GM21825 (cell line): ENCODE results near the gene BICRAL.
"Not testable (repeated sequence)": the region's sequence is repeated elsewhere in the genome, so short reads cannot be mapped to it uniquely, and the experiment has no call there.

Source experiments
- ATAC-seq: cut with Tn5 transposase; IDR thresholded peaks from one replicate; pipeline ENCODE4 v1.9.1; 2021; ENCODE audit warnings: mild to moderate bottlenecking, moderate library complexity; ENCODE audit not compliant: unreplicated experiment

BICRAL gene

DNA sequence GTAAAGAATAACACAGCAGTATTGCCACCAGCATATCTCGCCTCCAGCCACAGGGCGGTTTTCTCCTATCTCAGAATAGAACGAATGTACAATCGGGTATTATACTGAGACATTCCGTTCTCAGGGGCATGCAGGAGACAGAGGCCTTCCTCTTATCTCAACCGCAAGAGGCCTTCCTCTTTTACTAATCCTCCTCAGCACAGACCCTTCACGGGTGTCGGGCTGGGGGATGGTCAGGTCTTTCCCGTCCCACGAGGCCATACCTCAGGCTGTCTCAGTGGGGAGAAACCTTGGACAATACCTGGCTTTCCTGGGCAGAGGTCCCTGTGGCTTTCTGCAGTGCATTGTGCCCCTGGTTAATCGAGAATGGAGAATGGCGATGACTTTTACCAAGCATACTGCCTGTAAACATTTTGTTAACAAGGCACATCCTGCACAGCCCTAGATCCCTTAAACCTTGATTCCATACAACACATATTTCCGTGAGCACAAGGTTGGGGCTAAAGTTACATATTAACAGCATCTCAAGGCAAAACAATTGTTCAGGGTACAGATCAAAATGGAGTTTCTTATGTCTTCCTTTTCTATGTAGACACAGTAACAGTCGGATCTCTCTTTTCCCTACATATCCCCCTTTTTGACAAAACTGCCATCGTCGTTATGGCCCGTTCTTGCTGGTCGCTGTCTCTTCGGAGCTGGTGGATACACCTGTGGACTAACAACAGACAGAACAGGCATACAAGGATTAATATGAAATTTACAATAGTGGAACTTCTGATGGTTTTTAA lies 112.4 kb downstream of the BICRAL start:
- not testable (repeated sequence) for ATAC-seq

DNA sequence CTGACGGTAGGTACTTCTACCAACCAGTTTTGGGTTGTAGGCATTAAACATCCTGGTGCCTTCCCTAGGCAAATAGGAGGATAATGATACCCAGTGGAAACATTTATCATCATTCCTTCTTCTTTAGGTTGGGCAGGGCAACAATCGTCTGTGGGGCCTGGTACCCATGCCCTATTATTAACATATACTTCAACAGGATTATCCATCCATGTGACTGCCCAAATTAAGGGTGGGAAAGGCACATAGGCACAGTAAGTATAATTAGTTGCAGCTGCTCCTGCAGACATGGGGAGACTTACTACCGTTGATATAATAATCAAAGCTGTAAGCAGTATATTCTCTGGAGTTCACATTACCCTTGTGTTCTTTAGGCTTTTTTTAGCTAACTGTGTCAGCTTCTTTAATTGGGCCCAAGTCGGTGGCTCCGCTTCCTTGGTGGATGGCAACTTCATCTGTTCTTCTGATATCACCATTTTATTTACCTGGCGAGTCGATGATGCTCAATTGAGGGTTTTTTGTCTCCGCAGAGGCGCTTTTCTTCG lies 114.4 kb downstream of the BICRAL start:
- ATAC-seq: no peak

DNA sequence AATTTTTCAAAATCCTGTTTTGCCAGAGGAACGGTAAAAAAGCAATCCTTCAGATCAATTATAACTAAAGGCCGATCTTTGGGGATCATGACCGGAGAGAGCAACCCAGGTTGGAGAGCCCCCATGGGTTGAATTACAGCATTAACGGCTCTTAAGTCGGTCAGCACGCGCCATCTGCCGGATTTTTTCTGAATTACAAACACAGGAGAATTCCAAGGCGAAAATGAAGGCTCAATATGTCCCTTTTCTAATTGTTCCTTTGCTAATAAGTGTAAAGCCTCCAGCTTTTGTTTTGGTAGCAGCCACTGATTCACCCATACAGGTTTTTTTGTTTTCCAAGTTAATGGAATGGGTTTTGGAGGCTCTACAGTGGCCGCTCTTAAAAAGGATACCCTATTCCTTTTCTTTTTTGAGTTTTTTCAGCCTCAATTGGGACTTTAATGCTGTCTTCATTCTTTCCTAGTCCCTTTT lies 117.1 kb downstream of the BICRAL start:
- ATAC-seq: no peak

DNA sequence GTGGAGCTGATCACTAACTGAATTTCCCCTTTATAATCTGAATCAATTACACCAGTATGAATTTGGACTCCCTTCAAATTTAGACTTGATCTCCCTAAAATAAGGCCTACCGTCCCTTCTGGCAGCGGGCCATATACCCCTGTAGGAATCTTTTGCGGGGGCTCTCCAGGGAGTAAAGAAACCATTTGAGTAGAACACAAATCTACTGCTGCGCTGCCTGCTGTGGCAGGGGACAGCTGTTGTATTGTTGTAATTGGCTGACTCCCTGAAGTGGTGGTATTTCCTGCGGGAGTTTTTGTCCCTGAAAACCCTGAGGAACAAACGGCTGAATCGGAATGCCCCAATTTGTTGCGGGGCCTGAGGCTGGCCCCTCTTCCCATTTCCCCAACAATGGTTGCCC lies 118.0 kb downstream of the BICRAL start:
- no peak for ATAC-seq

DNA sequence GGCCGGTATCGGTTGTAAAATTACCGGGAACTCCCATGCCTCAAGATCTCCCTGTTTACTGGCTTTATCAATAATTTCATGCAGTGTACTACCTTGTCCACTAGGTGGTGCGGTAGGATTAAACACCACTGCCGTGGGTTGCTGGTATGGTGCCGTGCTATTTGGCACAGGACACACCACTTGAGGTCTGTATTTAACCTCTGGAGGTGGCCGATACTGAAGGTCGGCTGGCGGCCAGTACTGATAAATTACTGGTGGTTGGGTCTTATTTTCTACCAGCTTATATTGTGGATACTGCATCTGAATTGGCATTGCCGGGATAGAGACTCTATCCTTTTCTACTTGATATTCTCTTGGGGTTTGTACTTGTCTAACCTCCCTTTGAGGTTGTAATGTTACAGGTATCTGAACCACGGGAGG lies 119.7 kb downstream of the BICRAL start:
- ATAC-seq: peak; percentile 50

DNA sequence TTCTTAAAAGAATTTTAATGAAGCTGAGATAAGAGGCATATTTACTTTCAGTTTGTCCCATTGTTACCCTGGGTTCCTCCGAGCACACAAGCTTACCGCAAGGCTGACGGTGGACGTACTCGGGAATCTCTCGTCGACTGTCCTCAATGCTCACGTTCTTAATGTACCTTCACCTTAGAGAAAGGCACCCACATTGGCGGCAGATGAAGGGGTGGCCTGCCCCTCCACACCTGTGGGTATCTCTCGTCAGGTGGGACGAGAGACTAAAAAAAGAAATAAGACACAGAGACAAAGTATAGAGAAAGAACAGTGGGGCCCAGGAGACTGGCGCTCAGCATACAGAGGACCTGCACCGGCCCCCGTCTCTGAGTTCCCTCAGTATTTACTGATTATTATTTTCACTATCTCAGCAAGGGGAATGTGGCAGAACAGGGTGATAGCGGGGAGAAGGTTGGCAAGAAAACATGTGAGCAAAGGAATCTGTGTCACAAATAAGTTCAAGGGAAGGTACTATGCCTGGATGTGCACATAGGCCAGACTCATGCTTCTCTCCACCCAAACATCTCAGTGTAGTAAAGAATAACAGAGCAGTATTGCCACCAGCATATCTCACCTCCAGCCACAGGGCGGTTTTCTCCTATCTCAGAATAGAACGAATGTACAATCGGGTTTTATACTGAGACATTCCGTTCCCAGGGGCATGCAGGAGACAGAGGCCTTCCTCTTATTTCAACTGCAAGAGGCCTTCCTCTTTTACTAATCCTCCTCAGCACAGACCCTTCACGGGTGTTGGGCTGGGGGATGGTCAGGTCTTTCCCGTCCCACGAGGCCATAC lies 120.8 kb downstream of the BICRAL start:
- ATAC-seq: not testable (repeated sequence)

DNA sequence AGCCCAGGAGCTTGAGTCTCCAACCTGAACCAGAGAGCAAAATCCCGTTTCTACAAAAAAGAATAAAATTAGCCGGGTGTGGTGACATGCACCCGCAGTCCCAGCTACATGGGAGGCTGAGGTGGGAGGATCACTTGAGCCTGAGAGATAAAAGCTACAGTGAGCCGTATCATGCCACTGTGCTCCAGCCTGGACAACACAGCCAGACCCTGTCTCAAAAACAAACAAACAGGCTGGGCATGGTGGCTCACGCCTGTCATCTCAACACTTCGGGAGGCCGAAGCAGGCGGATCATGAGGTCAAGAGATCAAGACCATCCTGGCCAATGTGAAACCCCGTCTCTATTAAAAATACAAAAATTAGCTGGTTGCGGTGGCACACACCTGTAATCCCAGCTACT lies 122.6 kb downstream of the BICRAL start:
- no peak for ATAC-seq

DNA sequence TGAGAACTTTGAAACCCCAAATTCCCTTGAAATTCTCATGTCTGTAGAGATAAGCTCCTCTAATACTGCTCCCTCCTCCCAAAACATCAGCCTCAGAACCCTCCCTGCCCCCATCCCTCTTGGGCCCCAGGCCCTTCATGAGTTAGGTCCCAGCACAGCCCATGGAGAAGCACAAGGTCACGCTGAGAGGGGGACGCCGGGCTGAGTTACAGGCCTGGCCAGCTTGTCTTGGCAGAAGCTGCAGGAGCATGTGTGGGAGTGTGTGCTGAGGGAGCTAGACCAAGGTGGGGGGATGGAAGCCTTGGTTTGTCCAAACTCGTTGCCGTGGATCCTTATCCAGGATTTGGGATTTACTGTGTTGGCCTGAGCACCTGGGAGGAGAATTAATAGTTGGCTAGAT lies 125.5 kb downstream of the BICRAL start:
- no peak for ATAC-seq

DNA sequence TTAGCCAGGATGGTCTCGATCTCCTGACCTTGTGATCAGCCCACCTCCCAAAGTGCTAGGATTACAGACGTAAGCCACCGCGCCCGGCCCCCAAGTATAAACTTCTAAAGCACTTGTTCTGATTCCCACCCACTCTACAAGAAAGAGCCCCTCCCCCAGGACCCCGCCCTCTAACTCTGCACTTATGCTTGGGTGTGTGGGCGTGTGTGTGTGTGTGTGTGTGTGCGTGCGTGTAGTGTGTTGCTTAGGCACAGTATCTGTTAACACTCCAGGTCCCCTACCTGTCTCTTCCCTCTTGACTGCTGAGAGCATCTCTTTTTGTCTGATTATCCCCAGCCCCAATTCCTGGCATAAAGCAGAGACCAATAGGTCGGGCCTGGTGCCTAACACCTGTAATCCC lies 128.0 kb downstream of the BICRAL start:
- ATAC-seq: no peak

DNA sequence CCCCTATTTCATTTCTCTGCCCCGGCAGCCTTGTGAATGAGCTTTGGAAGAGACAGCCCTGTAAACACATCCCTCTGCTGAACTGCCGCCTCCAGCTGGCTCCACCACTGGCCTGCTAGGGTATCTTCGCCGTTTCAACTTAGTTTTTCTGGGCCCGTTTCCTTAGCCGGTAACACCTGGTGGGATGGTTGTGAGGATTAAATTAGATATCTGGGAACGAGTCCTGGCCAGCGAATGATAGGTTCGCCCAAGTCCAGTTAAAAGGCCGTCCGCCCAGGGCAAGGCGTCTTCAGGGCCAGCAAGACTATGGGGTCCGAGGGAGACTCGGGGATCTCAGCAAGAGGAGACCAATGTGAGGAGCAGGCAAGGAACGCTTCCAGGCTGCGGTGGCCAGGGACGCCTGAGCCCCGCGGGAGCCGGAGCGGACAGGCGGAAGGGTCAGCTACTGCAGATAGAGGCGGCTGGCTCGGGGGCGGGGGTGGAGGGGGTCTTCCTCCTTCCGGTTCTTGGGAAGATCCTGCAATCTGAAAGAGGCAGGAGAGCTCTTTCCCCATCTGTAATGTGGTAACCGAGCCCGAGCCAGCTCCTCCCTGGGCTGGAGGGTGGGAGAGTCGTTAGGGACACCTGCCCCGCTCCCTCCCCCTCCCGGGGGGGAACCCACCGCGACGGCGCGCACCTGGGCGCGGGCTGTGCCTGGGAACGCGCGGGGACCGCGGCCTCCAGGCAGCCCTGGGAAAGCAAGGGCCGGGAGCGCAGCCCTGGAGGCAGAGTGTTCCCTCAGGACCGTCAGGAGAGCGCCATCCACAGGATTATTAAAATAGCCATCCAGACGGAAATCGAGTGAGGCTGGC lies 129.5 kb downstream of the BICRAL start:
- no peak for ATAC-seq

DNA sequence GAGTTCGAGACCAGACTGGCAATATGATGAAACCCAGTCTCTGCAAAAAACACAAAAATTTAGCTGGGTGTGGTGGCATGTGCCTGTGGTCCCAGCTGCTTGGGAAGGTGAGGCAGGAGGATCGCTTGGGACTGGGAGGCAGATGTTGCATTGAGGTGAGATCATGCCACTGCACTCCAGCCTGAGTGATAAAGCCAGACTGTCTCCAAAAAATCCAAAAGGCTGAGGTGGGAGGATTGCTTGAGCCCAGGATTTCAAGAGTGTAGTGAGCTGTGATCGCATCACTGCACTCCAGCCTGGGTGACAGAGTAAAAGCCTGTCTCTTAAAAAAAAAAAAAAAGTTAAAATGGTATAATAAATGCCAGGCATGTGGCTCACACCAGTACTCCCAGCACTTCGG lies 132.7 kb downstream of the BICRAL start:
- ATAC-seq: no peak

DNA sequence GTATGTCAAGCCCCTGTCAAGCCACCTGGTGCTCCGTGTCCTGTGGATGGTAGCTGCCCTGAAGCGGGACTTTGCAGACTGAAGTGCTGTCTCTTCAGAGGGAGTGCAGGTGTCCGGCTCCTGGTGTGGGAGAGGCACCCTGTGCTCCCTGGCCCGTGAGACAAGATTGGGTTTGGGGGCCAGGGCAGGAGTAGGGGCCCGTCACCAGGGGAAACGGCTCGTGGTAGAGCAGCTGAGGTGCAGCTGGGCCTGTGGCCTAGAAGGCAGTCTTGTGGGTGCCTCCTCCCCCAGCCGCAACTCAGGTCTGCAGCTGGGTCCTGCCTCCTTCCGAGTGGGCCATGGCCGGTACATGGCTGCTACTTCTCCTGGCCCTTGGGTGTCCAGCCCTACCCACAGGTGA lies 133.9 kb downstream of the BICRAL start, which contains the start of gene PTCRA:
Gene PTCRA, plus strand, starts transcription at position 322 of the 400 bp plus-strand sequence. Its CDS starts 17 bp downstream, at position 339.
- ATAC-seq: no peak

DNA sequence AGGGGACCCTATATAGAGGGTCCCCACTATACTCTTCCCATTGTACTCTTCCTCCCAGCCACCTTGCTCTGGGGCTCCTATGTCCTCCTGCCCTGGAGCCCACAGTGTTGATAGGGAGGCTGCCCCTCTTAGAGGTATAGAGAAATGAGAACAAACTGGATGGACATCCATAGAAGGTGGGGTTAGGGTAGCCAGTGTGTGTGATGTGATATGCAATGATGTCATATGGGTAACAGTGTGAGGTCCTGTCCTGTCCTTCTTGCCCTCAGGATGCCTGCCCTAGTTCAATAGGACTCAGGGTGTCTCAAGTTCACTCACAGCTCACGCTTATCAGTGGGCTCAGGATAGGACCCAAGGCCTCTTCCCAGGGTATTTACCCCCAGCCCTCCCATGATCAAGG lies 134.4 kb downstream of the BICRAL start:
- no peak for ATAC-seq
